HepG2 (cell line): ENCODE measurements around the gene SURF1. TPM values are rescaled to one million over a fixed set of nuclear protein-coding genes. Genes with fewer than 3 reads are reported as not detected.

ENCODE experiments used
- ELF4 ChIP-seq: sonication (generic); formaldehyde crosslinking; IDR thresholded peaks from 2 replicates; pipeline ENCODE4 v1.5.0; 2020; ENCODE audit warnings: missing genetic modification reagents, mild to moderate bottlenecking, moderate library complexity, borderline replicate concordance
- HIVEP1 ChIP-seq: sonication (generic); formaldehyde crosslinking; IDR thresholded peaks from 2 replicates; pipeline ENCODE4 v1.4.0; 2020; ENCODE audit warnings: mild to moderate bottlenecking, missing genetic modification reagents
- HOMEZ ChIP-seq: IDR thresholded peaks from 2 replicates; pipeline ENCODE4 v1.6.1; 2016; ENCODE audit warnings: low read depth
- PAF1 ChIP-seq: IDR thresholded peaks from 2 replicates; pipeline ENCODE4 v1.6.1; 2016; ENCODE audit warnings: missing genetic modification reagents, missing compliant biosample characterization
- PCBP1 ChIP-seq: fragments of 200-400 bp; formaldehyde crosslinking; IDR thresholded peaks from 2 replicates; pipeline ENCODE4 v1.6.1; 2017; ENCODE audit warnings: mild to moderate bottlenecking, low read depth, low read length, borderline replicate concordance
- PPARG ChIP-seq: conservative IDR thresholded peaks from 2 replicates; pipeline ENCODE4 v1.6.1; 2016; ENCODE audit warnings: missing biosample characterization, missing genetic modification reagents
- RNF219 ChIP-seq: sonication (generic); formaldehyde crosslinking; IDR thresholded peaks from 2 replicates; pipeline ENCODE4 v1.5.0; 2020; ENCODE audit warnings: mild to moderate bottlenecking, missing genetic modification reagents
- SNRNP70 ChIP-seq: fragments of 200-400 bp; formaldehyde crosslinking; IDR thresholded peaks from 2 replicates; pipeline ENCODE4 v1.6.1; 2017; ENCODE audit warnings: mild to moderate bottlenecking, low read depth, low read length, moderate library complexity
- SP1 ChIP-seq, 2 experiments: fragments of 450-650 bp in 1 of 2; sonication (generic) in 1 of 2; formaldehyde crosslinking in 1 of 2; IDR thresholded peaks; 2 replicates each; pipeline versions ENCODE4 v1.4.0 to v1.6.1; 2016 to 2020; ENCODE audit warnings: missing genetic modification reagents in 1 of 2
- TEAD3 ChIP-seq: optimal IDR thresholded peaks from 2 replicates; pipeline ENCODE3; 2016; ENCODE audit warnings: borderline replicate concordance
- THAP7 ChIP-seq: sonication (generic); formaldehyde crosslinking; IDR thresholded peaks from 2 replicates; pipeline ENCODE4 v1.8.1; 2023; ENCODE audit warnings: mild to moderate bottlenecking, missing genetic modification reagents
- ZBTB46 ChIP-seq: sonication (generic); formaldehyde crosslinking; IDR thresholded peaks from 2 replicates; pipeline ENCODE4 v1.4.0; 2020; ENCODE audit warnings: mild to moderate bottlenecking, missing genetic modification reagents, borderline replicate concordance
- ZIK1 ChIP-seq: sonication (generic); formaldehyde crosslinking; IDR thresholded peaks from 2 replicates; pipeline ENCODE4 v1.5.0; 2020; ENCODE audit warnings: mild to moderate bottlenecking, low read depth, missing genetic modification reagents, borderline replicate concordance
- ZNF264 ChIP-seq: sonication (generic); formaldehyde crosslinking; IDR thresholded peaks from 2 replicates; pipeline ENCODE4 v1.4.0; 2020; ENCODE audit warnings: missing genetic modification reagents
- ZNF512B ChIP-seq: sonication (generic); formaldehyde crosslinking; IDR thresholded peaks from 2 replicates; pipeline ENCODE4 v1.5.1; 2020; ENCODE audit warnings: missing genetic modification reagents, mild to moderate bottlenecking, borderline replicate concordance
- ZNF530 ChIP-seq: sonication (generic); formaldehyde crosslinking; IDR thresholded peaks from 2 replicates; pipeline ENCODE4 v1.5.0; 2020; ENCODE audit warnings: low read depth, mild to moderate bottlenecking, missing genetic modification reagents
- ZNF670 ChIP-seq: sonication (generic); formaldehyde crosslinking; IDR thresholded peaks from 2 replicates; pipeline ENCODE4 v1.8.0; 2022; ENCODE audit warnings: mild to moderate bottlenecking, missing genetic modification reagents, borderline replicate concordance
- polyA plus RNA-seq, 8 experiments: library from polyadenylated mRNA; depleted of rRNA in 3 of 8; stranded (reverse) in 7 of 8; unstranded in 1 of 8; fragments of >200 nt; fragmentation: Illumina TruSeq in 4 of 8; extraction: Trizol in 4 of 8; gene quantifications; 2 replicates each; pipeline versions ENCODE4 v1.2.1 to v1.2.3, GENCODE V29; 2011 to 2016; ENCODE audit warnings: low read depth in 4 of 8, missing spikeins in 1 of 8, mixed read lengths in 1 of 8; ENCODE audit not compliant: insufficient read depth in 1 of 8
- total RNA-seq, 5 experiments: library from RNA; depleted of rRNA; stranded (reverse); fragments of >200 nt; fragmentation: Illumina TruSeq; extraction: Trizol; gene quantifications; 2 replicates each; pipeline ENCODE4 v1.2.3, GENCODE V29; 2016; ENCODE audit warnings: low read depth in 1 of 5

SURF1 gene
- total and polyA plus RNA-seq, 2 of the 13 experiments (the other 11 are each of a cell fraction or from before 2014, with no cell fraction given): 17.8 to 40.7 TPM

- TF ChIP-seq ZNF512B (CRISPR knock-in tag): no peak
- no peak for TF ChIP-seq ZNF264 (CRISPR knock-in tag)
- TF ChIP-seq TEAD3 (CRISPR knock-in tag): peak; percentile 20
- TF ChIP-seq PPARG (CRISPR knock-in tag): no peak
- TF ChIP-seq ZIK1 (CRISPR knock-in tag): peak; percentile 82; the same call in 1 of the 2 replicates
- TF ChIP-seq ZNF670: 0 out of 2 replicates have a peak, but pooled peaks have one; percentile 26
- TF ChIP-seq SP1 (IDR thresholded peaks at IDR 0.05): no peak
- peak; percentile 99 for TF ChIP-seq SP1 (CRISPR knock-in tag; IDR thresholded peaks at IDR 0.05)
- TF ChIP-seq THAP7: no peak
- no peak for TF ChIP-seq PAF1 (CRISPR knock-in tag)
- no peak for TF ChIP-seq ELF4 (CRISPR knock-in tag)
- no peak for TF ChIP-seq SNRNP70
- no peak for TF ChIP-seq HOMEZ (CRISPR knock-in tag)
- no peak for TF ChIP-seq PCBP1
- 0 out of 2 replicates have a peak, but pooled peaks have one; percentile 15 for TF ChIP-seq ZBTB46 (CRISPR knock-in tag)
- no peak for TF ChIP-seq ZNF530
- TF ChIP-seq RNF219 (CRISPR knock-in tag): no peak; the same call in 1 of the 2 replicates
- TF ChIP-seq HIVEP1 (CRISPR knock-in tag): peak; percentile 28; the same call in 1 of the 2 replicates
These were observed 19.7 kb upstream of the SURF1 start, which contains the start of the genes STKLD1 and SURF4 (continued) for GRCh38 chr9:133375724-133376654.
